ENCODE measurements around the gene VRTN.
A peak's percentile ranks its signal among the peaks of the same experiment; 100 is the strongest.

DNA sequence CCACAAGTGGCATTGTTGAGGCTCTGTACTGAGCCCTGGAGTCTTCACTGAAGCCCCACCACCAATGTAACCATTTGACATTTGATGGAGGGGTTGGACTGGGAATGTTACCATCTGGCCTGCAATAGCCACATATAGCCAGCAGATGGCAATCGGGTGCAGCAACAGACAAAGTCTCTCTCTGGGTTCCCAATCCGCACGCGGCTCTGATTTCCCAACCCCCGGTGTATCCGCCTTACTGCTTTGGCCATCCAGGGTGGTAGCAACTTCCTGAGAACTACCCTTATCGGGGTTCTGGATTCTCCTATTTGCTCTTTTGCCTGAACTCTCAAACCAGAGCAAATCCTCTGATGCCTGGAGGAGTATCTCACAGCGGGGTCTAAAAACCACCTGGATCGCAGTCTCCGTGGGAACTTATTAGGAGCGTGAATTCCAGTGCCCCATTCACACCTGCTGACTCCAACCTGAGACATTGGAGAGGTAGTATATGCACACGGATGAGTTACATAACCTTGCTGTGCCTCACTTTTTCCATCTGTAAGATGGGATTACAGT is 14.2 kb downstream of the VRTN start:
- TF ChIP-seq, protein P1, sequence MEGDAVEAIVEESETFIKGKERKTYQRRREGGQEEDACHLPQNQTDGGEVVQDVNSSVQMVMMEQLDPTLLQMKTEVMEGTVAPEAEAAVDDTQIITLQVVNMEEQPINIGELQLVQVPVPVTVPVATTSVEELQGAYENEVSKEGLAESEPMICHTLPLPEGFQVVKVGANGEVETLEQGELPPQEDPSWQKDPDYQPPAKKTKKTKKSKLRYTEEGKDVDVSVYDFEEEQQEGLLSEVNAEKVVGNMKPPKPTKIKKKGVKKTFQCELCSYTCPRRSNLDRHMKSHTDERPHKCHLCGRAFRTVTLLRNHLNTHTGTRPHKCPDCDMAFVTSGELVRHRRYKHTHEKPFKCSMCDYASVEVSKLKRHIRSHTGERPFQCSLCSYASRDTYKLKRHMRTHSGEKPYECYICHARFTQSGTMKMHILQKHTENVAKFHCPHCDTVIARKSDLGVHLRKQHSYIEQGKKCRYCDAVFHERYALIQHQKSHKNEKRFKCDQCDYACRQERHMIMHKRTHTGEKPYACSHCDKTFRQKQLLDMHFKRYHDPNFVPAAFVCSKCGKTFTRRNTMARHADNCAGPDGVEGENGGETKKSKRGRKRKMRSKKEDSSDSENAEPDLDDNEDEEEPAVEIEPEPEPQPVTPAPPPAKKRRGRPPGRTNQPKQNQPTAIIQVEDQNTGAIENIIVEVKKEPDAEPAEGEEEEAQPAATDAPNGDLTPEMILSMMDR (conservative IDR thresholded peaks at IDR 0.05; ENCODE audit: low read length), result peak; percentile 95
- no peak for TF ChIP-seq EZH2phosphoT487 (IDR thresholded peaks at IDR 0.05; ENCODE audit: borderline replicate concordance)
